HG02623 (cell line): ENCODE measurements around the gene DLL4.
"Not testable (repeated sequence)": the region's sequence is repeated elsewhere in the genome, so short reads cannot be mapped to it uniquely, and the experiment has no call there.

Experiments
- ATAC-seq: cut with Tn5 transposase; IDR thresholded peaks from one replicate; pipeline ENCODE4 v1.9.1; 2021; ENCODE audit warnings: moderate library complexity; ENCODE audit not compliant: unreplicated experiment

Gene DLL4

GRCh38 chr15:40957581-40958051 lies 28.5 kb downstream of the DLL4 start:
- ATAC-seq, result no peak

DNA sequence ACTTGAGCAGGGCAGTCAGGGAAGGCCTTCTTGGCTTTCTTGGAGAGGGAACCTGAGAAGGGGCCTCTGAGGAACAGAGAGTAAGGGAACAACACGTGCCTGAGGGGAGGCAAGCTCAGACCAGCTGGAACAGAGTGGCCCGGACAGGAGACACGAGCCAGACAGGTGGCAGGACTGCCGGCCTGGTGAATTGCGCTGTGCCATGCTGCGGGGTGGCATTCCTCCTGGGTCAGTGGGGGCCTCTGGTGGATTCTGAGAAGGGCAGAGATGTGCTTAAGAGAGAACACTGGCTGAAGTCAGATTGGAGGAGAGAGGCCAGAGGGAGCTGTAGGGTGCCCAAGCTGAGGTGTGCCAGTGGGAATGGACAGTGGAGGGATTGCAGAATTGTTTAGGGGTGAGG lies 29.0 kb downstream of the DLL4 start:
- ATAC-seq, result no peak

GRCh38 chr15:40958723-40959122 lies 29.6 kb downstream of the DLL4 start:
- ATAC-seq, result no peak

GRCh38 chr15:40959331-40960141 lies 30.4 kb downstream of the DLL4 start:
- ATAC-seq, result no peak

DNA sequence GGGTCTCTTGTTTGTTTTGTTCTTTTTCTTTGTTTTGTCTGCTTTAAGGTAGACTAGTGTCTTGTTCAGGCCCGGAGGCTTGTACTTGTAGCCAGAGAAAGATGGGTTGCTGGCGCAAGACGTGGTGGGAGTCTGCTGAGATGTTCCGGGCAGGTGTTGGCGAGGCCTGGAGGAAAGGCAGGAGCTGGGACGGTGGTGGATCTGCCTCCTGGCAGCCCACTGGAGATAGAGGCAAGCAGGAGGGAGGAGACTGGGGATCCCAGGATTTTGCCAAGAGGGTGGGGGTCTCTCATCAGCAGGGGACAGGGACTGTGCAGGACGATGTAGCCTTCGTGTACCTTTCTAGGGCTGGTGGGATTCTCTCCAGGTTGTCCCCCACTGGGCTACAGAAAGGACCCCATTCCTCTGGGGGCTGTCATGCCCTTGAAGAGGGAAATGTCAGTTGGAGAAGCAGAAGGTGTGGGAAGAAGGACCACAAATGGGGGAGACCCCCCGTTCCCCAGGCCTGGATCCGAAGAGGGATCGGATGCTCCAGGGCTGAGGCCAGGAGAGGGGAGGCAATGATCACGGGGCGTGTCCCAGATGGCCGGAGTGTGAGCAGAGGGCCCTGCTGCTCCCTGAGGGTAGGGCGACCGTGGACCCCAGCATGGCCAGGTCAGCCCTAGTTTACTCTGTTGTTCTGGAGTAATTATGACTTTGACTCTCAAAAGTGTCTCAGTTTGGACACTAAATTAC lies 31.2 kb downstream of the DLL4 start:
- no peak for ATAC-seq

DNA sequence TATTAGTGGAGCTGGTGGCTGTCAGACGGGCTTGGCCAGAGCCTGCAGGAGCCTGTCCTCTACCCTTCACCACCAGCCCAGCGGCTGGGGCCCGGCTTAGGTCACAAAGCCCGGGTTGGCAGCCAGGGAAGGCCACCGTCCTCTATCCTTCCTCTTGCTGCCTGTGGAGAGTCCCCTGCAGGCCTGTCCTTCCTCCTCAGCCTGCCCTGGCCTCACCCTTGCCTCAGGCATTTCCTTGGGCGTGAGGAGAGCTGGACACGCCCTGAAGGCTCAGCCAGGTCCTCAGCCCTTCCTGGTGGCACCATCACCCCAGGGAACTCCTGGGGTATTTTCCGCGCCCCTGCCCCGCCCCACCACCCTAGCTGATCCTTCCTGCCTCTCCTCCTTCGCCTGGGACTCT lies 31.8 kb downstream of the DLL4 start:
- no peak for ATAC-seq

DNA sequence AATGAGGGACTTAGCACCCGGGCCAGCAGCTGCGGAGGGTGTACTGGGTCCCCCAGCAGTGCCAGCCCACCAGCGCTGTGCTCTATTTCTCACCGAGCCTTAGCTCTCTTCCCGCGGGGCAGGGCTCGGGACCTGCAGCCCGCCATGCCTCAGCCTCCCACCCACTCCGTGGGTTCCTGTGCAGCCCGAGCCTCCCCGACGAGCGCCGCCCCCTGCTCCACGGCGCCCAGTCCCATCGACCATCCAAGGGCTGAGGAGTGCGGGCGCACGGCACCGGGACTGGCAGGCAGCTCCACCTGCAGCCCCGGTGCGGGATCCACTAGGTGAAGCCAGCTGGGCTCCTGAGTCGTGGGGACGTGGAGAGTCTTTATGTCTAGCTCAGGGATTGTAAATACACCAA lies 32.6 kb downstream of the DLL4 start:
- not testable (repeated sequence) for ATAC-seq

GRCh38 chr15:40962317-40962716 lies 33.2 kb downstream of the DLL4 start:
- ATAC-seq, result not testable (repeated sequence)

GRCh38 chr15:40963201-40963600 lies 34.1 kb downstream of the DLL4 start:
- no peak for ATAC-seq

- no peak for ATAC-seq
These were observed 34.9 kb downstream of the DLL4 start for GRCh38 chr15:40964006-40964405.

DNA sequence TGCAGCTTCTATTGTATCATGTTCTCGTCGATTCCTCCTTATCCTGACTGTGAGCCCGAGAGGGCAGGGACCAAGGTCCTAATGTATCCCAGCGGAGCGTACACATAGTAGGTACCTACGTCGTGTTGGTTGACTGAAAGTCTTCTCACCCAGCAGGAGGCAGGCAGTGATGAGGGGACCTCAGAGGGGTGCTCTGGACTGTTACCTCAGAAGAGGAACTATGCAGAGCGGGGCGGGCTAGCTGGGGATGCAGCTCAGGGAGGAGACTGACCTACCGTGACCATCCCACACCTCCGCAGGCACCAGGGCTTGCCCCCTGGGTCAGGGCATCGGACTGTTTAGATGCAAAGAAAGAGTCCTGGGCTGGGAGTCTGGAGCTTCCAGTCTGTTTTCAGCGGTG lies 35.5 kb downstream of the DLL4 start:
- ATAC-seq, result no peak

GRCh38 chr15:40968290-40969085 lies 39.3 kb downstream of the DLL4 start:
- ATAC-seq, result no peak

GRCh38 chr15:40969363-40969762 lies 40.2 kb downstream of the DLL4 start:
- ATAC-seq, result no peak

DNA sequence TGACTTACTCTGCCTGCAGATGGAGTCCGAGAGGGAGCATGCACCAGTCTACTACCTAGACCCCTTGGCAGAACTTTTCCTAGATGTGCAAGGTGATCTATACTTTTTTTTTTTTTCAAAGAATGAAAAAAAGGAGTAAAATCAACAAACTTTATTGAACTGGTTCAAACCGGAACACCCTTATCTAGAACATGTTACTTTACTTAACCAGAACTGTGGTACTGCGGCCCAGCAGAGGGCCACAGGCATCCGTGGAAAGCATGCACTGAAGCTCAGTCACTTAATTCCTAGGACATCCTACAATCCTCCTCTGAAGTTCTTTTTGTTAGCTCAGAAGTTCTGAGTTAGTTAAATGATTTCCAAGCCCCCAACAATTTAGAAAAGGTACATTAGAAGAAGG lies 45.7 kb downstream of the DLL4 start:
- no peak for ATAC-seq

- ATAC-seq, result no peak
These were observed 47.7 kb downstream of the DLL4 start for GRCh38 chr15:40976819-40977218.

DNA sequence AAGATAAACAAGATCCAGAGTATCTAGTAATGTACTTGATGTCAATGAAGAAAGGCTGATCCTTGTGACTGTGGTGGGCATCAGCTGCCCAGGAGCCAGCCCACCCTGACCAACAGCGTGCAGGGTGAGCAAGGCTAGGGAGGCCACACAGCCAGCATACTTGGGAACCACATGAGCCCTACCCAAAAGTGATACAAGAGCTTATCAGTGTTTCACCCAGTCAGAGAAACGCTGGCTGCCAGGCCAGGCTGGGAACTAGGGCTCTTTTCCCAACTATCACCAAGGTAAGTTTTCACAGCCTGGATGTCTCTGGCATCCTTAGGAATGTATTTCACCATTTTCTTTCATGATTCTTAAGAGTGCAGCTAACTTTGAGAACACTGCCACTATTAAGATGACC lies 49.0 kb downstream of the DLL4 start:
- no peak for ATAC-seq

- no peak for ATAC-seq
These were observed 49.4 kb downstream of the DLL4 start for GRCh38 chr15:40978562-40978961.

DNA sequence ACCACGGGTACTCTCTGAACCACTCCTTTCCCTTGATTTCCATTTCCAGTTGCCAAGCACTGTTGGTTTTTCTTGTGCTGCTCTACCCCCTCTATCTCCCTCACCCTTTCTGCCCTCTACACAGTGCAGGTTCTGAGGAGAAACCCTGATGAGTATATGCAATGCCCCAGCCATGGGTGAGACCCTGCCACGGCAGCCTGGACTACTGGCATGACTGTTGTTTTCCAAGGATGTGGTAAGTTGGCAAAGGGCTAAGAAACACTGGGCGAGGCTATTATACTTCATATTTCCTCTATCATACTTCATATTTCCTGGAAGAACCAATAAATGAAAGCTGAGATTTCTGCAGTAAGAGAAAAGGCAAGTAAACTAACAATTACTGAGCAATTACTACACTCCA lies 52.0 kb downstream of the DLL4 start:
- no peak for ATAC-seq

DNA sequence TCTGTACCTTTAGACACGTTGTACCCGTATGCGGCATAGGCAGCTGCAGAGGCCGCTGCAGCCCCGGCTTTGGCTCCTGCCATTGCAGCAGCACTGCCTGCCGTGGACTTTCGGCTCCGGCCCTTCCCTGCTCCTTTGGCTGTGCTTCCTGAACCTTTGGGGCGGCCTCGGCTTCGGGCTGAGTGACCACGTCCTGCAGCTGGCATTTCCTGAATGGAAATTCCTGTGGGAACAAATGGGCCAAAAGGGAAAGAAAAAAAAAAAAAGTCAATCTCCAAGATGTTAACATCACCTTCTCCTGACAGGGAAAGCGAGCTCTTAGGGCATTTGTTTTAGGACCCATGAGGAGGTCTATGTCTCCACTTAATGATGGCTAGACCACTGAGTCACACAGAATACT lies 53.7 kb downstream of the DLL4 start:
- no peak for ATAC-seq

DNA sequence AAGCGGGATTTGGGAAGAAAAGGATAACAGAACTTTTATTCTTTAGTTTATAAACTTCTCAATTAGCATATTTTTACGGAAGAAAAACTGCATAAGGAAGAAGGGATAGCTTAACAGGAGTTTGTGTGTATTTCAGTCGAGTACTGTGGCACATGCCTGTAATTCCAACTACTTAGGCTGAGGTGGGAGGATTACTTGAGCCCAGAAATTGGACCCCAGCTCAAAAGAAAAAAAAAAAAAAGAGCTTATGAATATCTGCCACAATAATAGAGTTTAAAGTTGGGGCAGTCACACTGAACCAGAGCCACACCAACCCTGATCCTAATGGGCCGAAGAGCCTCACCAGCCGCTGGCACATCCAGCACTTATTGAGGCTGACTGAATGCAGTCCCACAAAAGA lies 55.3 kb downstream of the DLL4 start:
- no peak for ATAC-seq

- ATAC-seq, result no peak
These were observed 55.8 kb downstream of the DLL4 start for GRCh38 chr15:40984964-40985363.
